NT2/D1 (cell line): ENCODE results near the gene OXNAD1.

Experiments
- DNase-seq: peaks from one replicate; pipeline ENCODE4 v3.0.0-alpha.2; 2011; ENCODE audit warnings: low read depth, low spot score
- H3K27me3 ChIP-seq: 2 replicates; pipeline ENCODE4 v1.6.0; 2011; ENCODE audit warnings: mild to moderate bottlenecking; ENCODE audit not compliant: insufficient read length, insufficient read depth
- H3K36me3 ChIP-seq: 2 replicates; pipeline ENCODE4 v1.6.1; 2011; ENCODE audit warnings: mild to moderate bottlenecking, low read length, mixed read lengths; ENCODE audit not compliant: insufficient read depth, insufficient read length
- H3K4me1 ChIP-seq: 2 replicates; pipeline ENCODE4 v1.5.1; 2011; ENCODE audit not compliant: insufficient read depth, insufficient read length
- H3K4me3 ChIP-seq: 2 replicates; pipeline ENCODE4 v1.5.1; 2011; ENCODE audit warnings: low read depth; ENCODE audit not compliant: insufficient read length
- H3K9ac ChIP-seq: 2 replicates; pipeline ENCODE4 v1.6.0; 2011; ENCODE audit warnings: low read depth; ENCODE audit not compliant: insufficient read length
- H3K9me3 ChIP-seq: 2 replicates; pipeline ENCODE4 v1.5.1; 2011; ENCODE audit warnings: mild to moderate bottlenecking, low read length; ENCODE audit not compliant: insufficient read depth
- SUZ12 ChIP-seq: IDR thresholded peaks from 2 replicates; pipeline ENCODE4 v1.6.1; 2011; ENCODE audit not compliant: insufficient read length, insufficient read depth; ENCODE audit errors: extremely low read depth
- YY1 ChIP-seq: IDR thresholded peaks from 2 replicates; pipeline ENCODE4 v1.6.1; 2011; ENCODE audit not compliant: insufficient read length, insufficient read depth
- ZNF274 ChIP-seq: IDR thresholded peaks from 2 replicates; pipeline ENCODE4 v1.6.1; 2011; ENCODE audit warnings: mild to moderate bottlenecking, low read depth, low read length

The OXNAD1 gene

DNA sequence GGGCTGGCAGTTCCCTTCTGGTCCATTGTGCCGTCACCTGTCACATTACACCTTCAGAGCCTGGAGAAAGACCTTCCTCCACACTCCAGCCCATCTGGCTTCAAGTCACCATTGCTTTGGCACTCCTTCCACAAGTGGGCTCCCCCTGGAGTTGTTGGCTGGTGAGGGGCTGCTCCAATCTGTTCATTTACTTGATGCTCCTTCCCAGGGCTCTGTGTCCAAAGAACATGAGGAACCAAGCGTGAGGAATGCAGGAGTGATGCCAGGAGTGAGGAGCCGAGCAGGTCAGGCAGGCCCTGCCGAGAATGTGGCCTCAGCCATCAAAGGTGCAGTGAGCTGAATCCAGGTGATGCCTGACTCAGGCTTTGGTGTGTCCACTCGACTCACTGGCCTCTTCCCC lies 57.2 kb downstream of the OXNAD1 start:
- H3K36me3 ChIP-seq = peaks cover 66% of the 10 kb centered on the region
- TF ChIP-seq YY1 (no peak), ZNF274 (no peak), SUZ12 (no peak)
- no peak for DNase-seq
- no peak overlapping the region for H3K4me3 ChIP-seq
- no peaks in the 10 kb centered on the region for H3K9me3 ChIP-seq
- H3K4me1 ChIP-seq = no peaks in the 10 kb centered on the region
- H3K27me3 ChIP-seq = no peaks in the 10 kb centered on the region
- no peak overlapping the region for H3K9ac ChIP-seq

DNA sequence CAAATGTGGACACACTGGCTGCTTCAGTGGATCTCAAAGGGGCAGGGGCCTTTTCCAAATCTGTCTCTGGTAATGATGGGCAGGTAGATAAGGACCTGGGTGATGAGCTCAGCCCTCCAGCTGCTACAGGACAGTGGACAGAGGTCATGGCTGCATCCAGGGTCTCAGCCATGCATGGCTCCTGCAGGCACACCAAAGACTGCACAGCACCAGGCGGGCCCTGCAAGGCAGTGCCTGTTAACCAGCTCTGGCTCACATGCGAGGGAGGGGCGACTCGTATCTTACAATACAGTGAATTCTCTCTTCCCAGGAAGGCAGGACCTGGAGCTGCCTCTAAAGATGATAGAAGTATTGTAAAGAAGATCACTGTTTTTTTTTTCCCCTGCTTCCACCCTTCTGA lies 58.7 kb downstream of the OXNAD1 start:
- Histone ChIP-seq H3K36me3 (peaks cover 58% of the 10 kb centered on the region), H3K27me3 (no peaks in the 10 kb centered on the region), H3K9ac (no peak overlapping the region), H3K4me1 (no peaks in the 10 kb centered on the region), H3K4me3 (no peak overlapping the region), H3K9me3 (no peaks in the 10 kb centered on the region)
- DNase-seq = no peak
- TF ChIP-seq ZNF274 = no peak
- no peak for TF ChIP-seq SUZ12
- TF ChIP-seq YY1 = no peak

DNA sequence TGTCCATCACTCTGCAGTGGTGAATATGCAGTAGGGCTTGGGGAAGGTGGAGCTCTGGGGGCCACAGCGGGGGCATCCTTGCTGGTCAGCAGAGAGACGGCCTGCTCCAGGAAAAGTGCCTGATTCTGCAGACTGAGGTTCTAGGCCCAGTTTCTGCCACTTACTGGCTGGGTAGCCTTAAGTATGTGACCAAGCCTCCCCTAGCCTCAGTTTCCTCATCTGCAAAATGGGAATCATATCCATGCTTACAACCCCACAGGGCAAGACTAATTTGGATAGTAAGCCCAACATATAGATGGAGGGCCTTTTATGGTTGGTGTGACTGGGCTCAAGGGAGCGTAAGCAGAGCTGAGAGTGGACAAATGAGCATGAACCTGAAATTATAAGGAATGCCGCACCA lies 60.8 kb downstream of the OXNAD1 start:
- H3K27me3 ChIP-seq = no peaks in the 10 kb centered on the region
- H3K36me3 ChIP-seq = peaks cover 46% of the 10 kb centered on the region
- no peaks in the 10 kb centered on the region for H3K4me1 ChIP-seq
- peaks cover 1% of the 10 kb centered on the region for H3K9me3 ChIP-seq
- DNase-seq = no peak
- no peak overlapping the region for H3K9ac ChIP-seq
- no peak overlapping the region for H3K4me3 ChIP-seq
- TF ChIP-seq ZNF274 (no peak), SUZ12 (no peak), YY1 (no peak)

DNA sequence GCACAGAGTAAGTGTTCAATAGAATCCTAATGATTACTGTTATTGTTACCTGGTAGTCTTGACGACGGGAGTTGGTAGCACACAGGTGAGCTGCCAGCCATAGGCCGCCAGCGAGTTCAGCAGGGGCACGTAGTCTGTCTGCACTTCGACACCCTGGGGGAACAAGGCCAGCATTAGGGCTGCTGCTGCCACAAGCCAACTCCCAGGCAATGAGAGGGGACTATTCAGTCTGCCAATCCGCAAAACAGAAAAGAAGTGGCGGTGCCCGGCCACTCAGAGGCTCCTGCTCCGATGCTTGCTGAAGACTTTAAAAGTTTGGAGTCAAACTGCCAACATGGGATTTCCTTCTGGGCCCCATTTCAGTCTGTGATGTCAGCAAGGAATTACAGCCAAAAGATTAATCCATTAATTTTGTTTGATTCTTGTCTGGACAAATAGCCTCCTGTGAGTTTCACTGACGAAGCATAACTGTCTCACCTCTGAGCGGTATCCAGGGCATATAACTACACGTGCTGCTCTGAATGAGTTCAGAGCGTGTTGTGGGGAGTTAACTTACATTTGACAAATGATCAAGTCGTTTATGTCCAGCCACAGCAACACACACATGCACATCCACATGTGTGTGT lies 61.8 kb downstream of the OXNAD1 start:
- Histone ChIP-seq H3K4me3 (no peak overlapping the region), H3K27me3 (no peaks in the 10 kb centered on the region), H3K9me3 (peaks cover 11% of the 10 kb centered on the region), H3K36me3 (peaks cover 36% of the 10 kb centered on the region), H3K4me1 (no peaks in the 10 kb centered on the region), H3K9ac (no peak overlapping the region)
- no peak for DNase-seq
- TF ChIP-seq SUZ12 (no peak), YY1 (no peak), ZNF274 (no peak)

DNA sequence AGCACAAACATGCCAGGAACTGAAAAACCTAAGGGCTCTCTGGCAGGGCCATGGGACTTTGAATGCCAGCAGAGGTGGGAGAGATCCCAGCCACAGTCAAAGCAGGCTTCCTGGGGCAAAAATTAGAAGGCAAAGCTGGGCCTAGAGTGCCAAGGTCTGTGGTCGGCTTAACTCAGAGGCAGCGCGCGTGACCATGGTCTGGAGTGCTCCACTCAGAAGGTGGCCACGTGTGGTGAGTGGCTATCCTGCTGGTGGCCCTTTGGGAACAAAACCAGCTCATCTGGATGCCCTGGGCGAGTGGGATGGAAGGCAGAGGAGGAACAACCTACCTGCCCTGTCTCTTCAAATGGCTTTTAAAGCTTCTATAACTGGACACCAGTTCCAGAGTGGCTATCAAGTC lies 63.1 kb downstream of the OXNAD1 start:
- no peak for TF ChIP-seq ZNF274

DNA sequence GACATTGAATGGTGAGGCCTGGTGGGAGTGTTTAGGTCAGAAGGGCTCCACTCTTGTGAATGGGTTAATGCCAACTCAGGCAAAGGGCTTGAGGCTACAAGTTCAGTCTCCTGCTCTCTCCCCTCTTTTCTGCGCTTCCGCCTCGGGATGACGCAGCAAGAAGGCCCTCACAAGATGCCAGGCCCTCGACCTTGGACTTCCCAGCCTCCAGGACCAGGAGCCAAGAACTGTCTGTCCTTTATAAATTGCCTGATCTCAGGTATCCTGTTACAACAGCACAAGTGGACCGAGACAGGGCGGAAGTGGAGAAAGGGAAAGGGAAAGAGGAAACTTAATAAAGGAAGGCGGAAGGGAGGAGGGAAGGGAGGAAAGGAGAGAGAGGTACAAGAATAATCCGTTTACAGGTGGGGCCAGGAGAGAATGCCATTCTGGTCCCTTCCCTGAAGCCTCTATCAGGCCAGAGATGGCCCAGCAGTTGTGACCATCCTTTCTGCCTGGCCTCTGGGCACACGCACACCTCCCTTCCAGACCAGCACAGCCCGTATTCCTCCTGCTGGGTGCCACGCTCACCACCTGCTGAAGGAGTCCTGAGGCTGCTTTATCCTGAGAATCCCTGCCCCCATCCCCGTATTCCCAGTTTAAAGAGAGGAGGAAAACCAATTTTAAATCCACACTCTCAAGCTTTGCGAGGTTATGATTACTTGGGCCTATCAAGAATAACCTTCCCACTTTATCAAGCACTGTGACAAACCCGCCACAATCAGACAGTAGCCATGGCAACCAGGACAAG lies 64.2 kb downstream of the OXNAD1 start:
- H3K36me3 ChIP-seq = peaks cover 16% of the 10 kb centered on the region
- no peaks in the 10 kb centered on the region for H3K4me1 ChIP-seq
- no peak overlapping the region for H3K9ac ChIP-seq
- no peak overlapping the region for H3K4me3 ChIP-seq
- TF ChIP-seq SUZ12 (no peak), ZNF274 (no peak), YY1 (no peak)
- peaks cover 13% of the 10 kb centered on the region for H3K9me3 ChIP-seq
- H3K27me3 ChIP-seq = no peaks in the 10 kb centered on the region
- DNase-seq = no peak

More for the DNA sequence above, 63.1 kb downstream of the OXNAD1 start:
- Histone ChIP-seq H3K9me3 (peaks cover 13% of the 10 kb centered on the region), H3K36me3 (peaks cover 23% of the 10 kb centered on the region), H3K4me3 (no peak overlapping the region), H3K27me3 (no peaks in the 10 kb centered on the region), H3K9ac (no peak overlapping the region), H3K4me1 (no peaks in the 10 kb centered on the region)
- DNase-seq = no peak

DNA sequence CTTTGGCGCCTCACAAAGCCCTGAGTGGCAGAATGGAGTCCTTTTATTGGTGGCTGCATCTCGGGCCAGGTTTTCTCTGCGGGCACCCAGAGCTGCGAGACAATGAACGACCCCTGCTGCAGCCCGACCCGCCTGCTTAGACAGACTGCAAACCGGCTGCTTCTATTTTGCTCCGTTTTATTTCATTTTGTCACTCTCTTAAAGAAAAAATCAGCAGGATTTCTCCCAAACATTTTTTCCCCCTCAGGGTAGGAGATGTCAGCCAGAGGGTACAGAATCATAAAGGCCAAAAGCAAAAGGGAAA lies 64.8 kb downstream of the OXNAD1 start:
- DNase-seq = no peak
- Histone ChIP-seq H3K27me3 (no peaks in the 10 kb centered on the region), H3K36me3 (peaks cover 16% of the 10 kb centered on the region), H3K9me3 (peaks cover 13% of the 10 kb centered on the region), H3K4me1 (no peaks in the 10 kb centered on the region), H3K9ac (no peak overlapping the region), H3K4me3 (no peak overlapping the region)
- TF ChIP-seq YY1 (no peak), SUZ12 (no peak), ZNF274 (no peak)

DNA sequence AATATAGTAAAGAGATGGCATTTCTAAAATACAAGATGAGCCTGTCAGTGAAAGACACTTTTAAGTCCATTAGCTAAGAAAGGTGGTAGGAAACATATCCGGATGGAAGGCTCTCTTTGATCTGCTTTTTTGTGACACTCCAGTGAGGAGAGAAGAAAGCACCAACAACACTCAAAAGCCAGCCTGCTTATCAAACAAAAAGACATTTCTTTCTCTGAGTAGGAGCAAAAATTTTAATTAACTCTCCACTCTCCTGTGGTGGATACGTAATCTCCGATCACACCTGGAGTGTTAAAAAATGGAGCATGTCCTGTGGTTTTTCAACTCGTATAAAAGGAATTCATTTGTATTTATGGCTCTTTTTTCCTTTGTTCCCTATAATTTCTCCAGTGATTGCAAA lies 65.3 kb downstream of the OXNAD1 start:
- Histone ChIP-seq H3K9ac (no peak overlapping the region), H3K36me3 (peaks cover 13% of the 10 kb centered on the region), H3K4me1 (no peaks in the 10 kb centered on the region), H3K27me3 (no peaks in the 10 kb centered on the region), H3K9me3 (peaks cover 13% of the 10 kb centered on the region), H3K4me3 (no peak overlapping the region)
- TF ChIP-seq ZNF274 (no peak), SUZ12 (no peak), YY1 (no peak)
- no peak for DNase-seq
